Mucosa of rectum (tissue), 2 donors: ENCODE measurements around the gene KRTAP12-4.

Experiments used
- H3K27ac ChIP-seq, 2 donors: one replicate each; pipeline ENCODE4 v1.7.0; 2013; ENCODE audit warnings: inconsistent platforms in 2 of 2, low read depth in 2 of 2, low read length in 2 of 2
- H3K27me3 ChIP-seq, 2 donors: one replicate each; pipeline ENCODE4 v1.7.0; 2013; ENCODE audit warnings: low read length in 2 of 2; ENCODE audit not compliant: control insufficient read depth in 2 of 2, insufficient read depth in 2 of 2
- H3K36me3 ChIP-seq, 2 donors: one replicate each; pipeline ENCODE4 v1.7.0; 2013; ENCODE audit warnings: low read length in 2 of 2; ENCODE audit not compliant: control insufficient read depth in 2 of 2, insufficient read depth in 2 of 2
- H3K4me1 ChIP-seq, 2 donors: one replicate each; pipeline ENCODE4 v1.7.0; 2013; ENCODE audit warnings: low read length in 2 of 2, mild to moderate bottlenecking in 1 of 2; ENCODE audit not compliant: control insufficient read depth in 2 of 2, insufficient read depth in 2 of 2
- H3K4me3 ChIP-seq, 2 donors: one replicate each; pipeline ENCODE4 v1.7.0; 2013; ENCODE audit warnings: low read length in 2 of 2
- H3K9ac ChIP-seq, 2 donors: one replicate each; pipeline ENCODE4 v1.7.0; 2013; ENCODE audit warnings: low read length in 2 of 2, low read depth in 1 of 2, mild to moderate bottlenecking in 1 of 2
- H3K9me3 ChIP-seq, 2 donors: one replicate each; pipeline ENCODE4 v1.7.0; 2013; ENCODE audit warnings: low read length in 2 of 2; ENCODE audit not compliant: control insufficient read depth in 2 of 2
- donor health status: healthy.
- donor health status: Normal muscosa, but diverticular disease.

Gene KRTAP12-4

GRCh38 chr21:44654576-44655175 lies at the start of gene KRTAP12-4:
Gene KRTAP12-4 (minus strand): TSS chr21:44654659. CDS start chr21:44654614, 45 bp downstream.
- Histone ChIP-seq H3K4me3 (no peak within 1 kb of the TSS), H3K4me1 (no peaks in the 10 kb centered on the region), H3K36me3 (no peaks in the 10 kb centered on the region), H3K9me3 (no peaks in the 10 kb centered on the region), H3K9ac (no peak within 1 kb of the TSS), H3K27ac (no peak within 1 kb of the TSS), H3K27me3 (no peaks in the 10 kb centered on the region)

- Histone ChIP-seq H3K4me1 (no peaks in the 10 kb centered on the region), H3K9me3 (no peaks in the 10 kb centered on the region), H3K27me3 (peaks cover 23 to 55% of the 10 kb centered on the region in 2 donors)
These were observed 49.5 kb upstream of the KRTAP12-4 start for GRCh38 chr21:44703731-44704635.

GRCh38 chr21:44702973-44703730 lies 48.7 kb upstream of the KRTAP12-4 start:
- H3K9me3 ChIP-seq, result no peaks in the 10 kb centered on the region
- H3K27ac ChIP-seq, result no peak overlapping the region
- no peaks in the 10 kb centered on the region for H3K36me3 ChIP-seq
- H3K4me3 ChIP-seq, result no peak overlapping the region
- H3K9ac ChIP-seq, result no peak overlapping the region
- H3K27me3 ChIP-seq, result peaks cover 17 to 51% of the 10 kb centered on the region in 2 donors
- no peaks in the 10 kb centered on the region for H3K4me1 ChIP-seq

More at GRCh38 chr21:44703731-44704635, 49.5 kb upstream of the KRTAP12-4 start:
- Histone ChIP-seq H3K9ac (no peak overlapping the region), H3K27ac (no peak overlapping the region), H3K4me3 (no peak overlapping the region), H3K36me3 (no peaks in the 10 kb centered on the region)

- Histone ChIP-seq H3K36me3 (no peaks in the 10 kb centered on the region), H3K9me3 (no peaks in the 10 kb centered on the region), H3K27ac (no peak overlapping the region), H3K9ac (no peak overlapping the region), H3K4me1 (no peaks in the 10 kb centered on the region), H3K4me3 (no peak overlapping the region), H3K27me3 (peaks cover 18 to 52% of the 10 kb centered on the region in 2 donors)
These were observed 47.9 kb upstream of the KRTAP12-4 start for GRCh38 chr21:44702111-44702972.

GRCh38 chr21:44701541-44701940 lies 47.1 kb upstream of the KRTAP12-4 start:
- Histone ChIP-seq H3K9ac (no peak overlapping the region), H3K36me3 (no peaks in the 10 kb centered on the region), H3K4me3 (no peak overlapping the region), H3K4me1 (no peaks in the 10 kb centered on the region), H3K9me3 (no peaks in the 10 kb centered on the region), H3K27me3 (peaks cover 18 to 54% of the 10 kb centered on the region in 2 donors), H3K27ac (no peak overlapping the region)

GRCh38 chr21:44701023-44701400 lies 46.6 kb upstream of the KRTAP12-4 start:
- H3K27ac ChIP-seq, result no peak overlapping the region
- H3K27me3 ChIP-seq, result peaks cover 18 to 50% of the 10 kb centered on the region in 2 donors
- no peaks in the 10 kb centered on the region for H3K4me1 ChIP-seq
- no peaks in the 10 kb centered on the region for H3K9me3 ChIP-seq
- H3K36me3 ChIP-seq, result no peaks in the 10 kb centered on the region
- no peak overlapping the region for H3K4me3 ChIP-seq
- H3K9ac ChIP-seq, result no peak overlapping the region

- no peak overlapping the region for H3K4me3 ChIP-seq
- no peak overlapping the region for H3K9ac ChIP-seq
- no peaks in the 10 kb centered on the region for H3K9me3 ChIP-seq
- no peaks in the 10 kb centered on the region for H3K36me3 ChIP-seq
- H3K27me3 ChIP-seq, result peaks cover 18 to 49% of the 10 kb centered on the region in 2 donors
- no peak overlapping the region for H3K27ac ChIP-seq
- H3K4me1 ChIP-seq, result no peaks in the 10 kb centered on the region
These were observed 45.9 kb upstream of the KRTAP12-4 start for GRCh38 chr21:44700101-44701022.

- peaks cover 18 to 52% of the 10 kb centered on the region in 2 donors for H3K27me3 ChIP-seq
- H3K9me3 ChIP-seq, result no peaks in the 10 kb centered on the region
- H3K36me3 ChIP-seq, result no peaks in the 10 kb centered on the region
- no peak overlapping the region for H3K27ac ChIP-seq
- no peaks in the 10 kb centered on the region for H3K4me1 ChIP-seq
- H3K4me3 ChIP-seq, result no peak overlapping the region
- H3K9ac ChIP-seq, result no peak overlapping the region
These were observed 45.1 kb upstream of the KRTAP12-4 start for GRCh38 chr21:44699502-44700001.
